Islet precursor cell (in vitro differentiated cells): ENCODE measurements around the gene RPS3.

ENCODE experiments used
- DNase-seq: peaks from one replicate; pipeline ENCODE4 v3.0.0-alpha.2; 2018

Gene RPS3

DNA sequence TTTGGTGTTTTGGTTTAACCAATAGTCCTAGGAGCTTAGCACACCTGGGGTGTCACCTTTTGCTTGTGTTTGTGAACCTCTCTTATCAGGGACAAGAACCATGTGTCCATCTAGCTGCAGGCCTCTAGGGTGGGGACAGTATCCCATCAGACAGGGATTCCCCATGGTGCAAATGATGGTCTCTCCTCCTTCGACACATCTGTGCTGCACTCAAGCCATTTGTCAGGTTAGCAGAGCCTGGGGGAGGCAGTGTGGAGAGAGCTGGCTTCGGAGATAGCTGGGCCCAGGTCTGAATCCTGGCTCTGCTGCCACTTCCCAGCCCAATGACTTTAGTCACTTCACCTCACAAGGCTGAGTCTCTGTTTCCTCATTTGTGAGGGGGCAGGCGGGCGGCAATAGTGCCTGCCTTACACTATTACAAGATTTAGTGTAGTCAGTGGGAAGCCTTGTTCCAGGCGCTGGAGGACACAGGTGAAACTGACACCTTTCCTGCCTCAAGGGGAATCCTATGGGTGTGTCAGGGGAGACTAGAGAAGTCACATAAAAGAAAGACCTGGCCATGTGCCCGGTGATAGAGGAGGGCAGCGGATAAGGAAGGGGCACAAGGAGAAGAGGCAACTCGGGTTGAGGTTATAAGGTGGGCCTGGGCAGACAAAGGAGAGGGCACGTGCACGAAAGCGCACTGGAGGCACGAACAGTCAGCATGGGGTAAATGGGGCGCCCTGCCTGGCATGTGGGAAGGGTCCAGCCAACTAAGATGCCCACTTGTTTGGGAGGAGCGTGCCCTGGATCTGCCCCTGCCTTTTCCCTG is 21.1 kb downstream of the RPS3 start:
- no peak for DNase-seq

GRCh38 chr11:75421035-75421602 is 21.8 kb downstream of the RPS3 start:
- DNase-seq, result no peak

DNA sequence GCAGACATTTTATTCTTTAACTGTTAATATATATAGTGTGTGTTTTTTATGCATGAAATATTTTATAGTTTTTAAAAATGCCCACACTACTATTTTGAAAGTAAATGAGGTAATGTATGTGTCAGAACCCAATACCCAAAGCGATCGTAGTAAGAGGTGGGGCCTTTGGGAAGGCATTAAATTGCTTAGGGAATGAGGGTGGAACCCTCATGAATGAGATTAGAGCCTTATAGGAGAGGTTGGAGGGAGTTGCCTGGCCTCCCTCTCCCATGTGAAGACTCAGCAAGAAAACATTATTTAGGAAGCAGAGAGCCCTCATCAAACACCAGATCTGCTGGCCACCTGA is 22.6 kb downstream of the RPS3 start:
- no peak for DNase-seq

- DNase-seq, result no peak
Observed at GRCh38 chr11:75422248-75423231, 23.2 kb downstream of the RPS3 start.

GRCh38 chr11:75423721-75424120 is 24.4 kb downstream of the RPS3 start:
- no peak for DNase-seq

GRCh38 chr11:75424396-75424795 is 25.1 kb downstream of the RPS3 start:
- DNase-seq, result no peak

DNA sequence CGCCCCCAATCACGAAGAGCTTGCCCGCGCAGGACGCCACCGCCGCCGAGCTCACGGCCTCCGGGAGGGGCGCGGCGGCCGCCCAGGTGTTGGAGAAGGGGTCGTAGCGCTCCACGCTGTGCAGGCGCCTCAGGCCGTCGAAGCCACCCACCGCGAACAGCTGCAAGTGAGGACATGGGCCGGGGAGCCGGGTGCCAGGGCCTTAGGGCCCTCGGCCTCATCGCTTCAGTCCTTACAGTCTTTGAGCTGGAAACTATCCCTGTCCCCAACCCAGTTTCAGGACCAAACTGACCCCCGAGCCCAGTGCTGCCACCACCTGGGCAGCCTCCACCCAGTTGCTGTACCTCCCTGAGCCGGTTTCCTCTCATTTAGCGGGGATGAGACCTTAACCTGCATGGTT is 26.1 kb downstream of the RPS3 start:
- DNase-seq, result peak; percentile 85

DNA sequence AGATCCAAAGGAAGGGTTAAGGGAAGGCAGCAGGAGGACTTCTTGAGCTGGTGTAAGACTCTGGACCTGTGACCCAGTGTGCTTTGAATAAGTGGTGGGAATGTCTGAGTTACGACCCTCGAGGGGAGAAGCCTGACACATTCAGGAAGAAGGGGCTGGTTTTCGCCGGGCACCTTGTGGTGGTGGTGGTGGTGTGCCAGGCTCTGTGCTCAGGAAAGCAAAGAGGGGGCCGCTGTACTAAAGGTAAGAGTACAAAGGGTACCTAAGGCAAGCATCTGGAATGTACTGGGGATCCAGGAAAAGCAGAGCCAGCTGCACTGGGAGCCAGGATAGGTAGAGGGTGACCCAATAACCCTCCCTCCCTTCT is 27.4 kb downstream of the RPS3 start:
- no peak for DNase-seq

GRCh38 chr11:75427181-75427580 is 27.9 kb downstream of the RPS3 start:
- DNase-seq, result no peak

DNA sequence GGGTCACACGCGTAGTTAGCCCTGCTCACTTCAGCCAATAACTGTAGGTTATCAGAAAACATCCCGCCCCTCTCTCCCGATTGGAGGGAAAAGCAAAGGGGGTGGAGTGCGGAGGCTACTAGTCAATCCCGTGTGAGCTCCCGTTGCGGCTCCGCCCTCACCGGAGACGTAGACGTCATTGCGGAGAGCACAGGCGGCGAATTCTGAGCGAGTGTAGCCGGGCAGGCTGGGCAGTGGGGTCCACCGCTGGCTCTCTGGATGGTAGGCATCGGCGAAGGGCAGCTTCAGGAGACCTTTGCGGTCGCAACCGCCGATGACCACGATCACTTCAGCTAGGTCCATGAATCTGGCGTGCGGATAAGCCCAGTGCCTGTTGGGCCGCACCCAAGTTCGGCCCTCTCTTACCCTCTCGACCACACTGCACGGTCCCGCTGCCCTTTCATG is 29.0 kb downstream of the RPS3 start:
- DNase-seq, result no peak

DNA sequence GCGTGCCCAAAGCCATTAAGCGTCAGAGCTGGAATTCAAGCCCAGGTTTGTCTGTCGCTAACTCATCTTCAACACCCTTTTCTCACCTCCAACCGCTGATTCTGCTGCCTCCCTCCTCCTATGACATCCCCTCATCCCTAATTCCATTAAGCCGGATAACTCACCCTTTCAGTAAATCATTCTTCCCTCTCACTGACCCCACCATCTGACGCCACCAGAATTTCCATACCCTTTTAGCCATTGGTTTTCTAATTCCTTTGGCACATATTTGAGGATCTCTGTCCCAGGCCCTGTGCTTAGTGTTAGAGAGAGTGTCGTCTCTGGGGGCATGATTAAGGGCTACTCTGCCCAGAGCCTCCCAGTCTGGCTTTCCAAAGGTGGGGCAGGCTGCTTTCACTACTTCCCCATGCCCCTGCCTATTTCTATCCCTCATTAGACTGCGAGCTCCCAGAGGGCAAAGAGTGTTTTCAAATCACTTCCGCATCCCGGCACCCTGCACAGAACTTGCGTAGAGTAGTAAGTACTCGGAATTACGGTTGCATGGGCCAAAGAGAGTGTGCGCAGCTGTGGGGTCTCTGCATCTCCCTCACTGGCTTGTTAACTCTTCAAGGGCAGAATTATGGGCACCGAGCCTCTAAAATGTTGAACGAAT is 29.8 kb downstream of the RPS3 start:
- DNase-seq, result no peak

GRCh38 chr11:75429641-75429901 is 30.3 kb downstream of the RPS3 start:
- no peak for DNase-seq

DNA sequence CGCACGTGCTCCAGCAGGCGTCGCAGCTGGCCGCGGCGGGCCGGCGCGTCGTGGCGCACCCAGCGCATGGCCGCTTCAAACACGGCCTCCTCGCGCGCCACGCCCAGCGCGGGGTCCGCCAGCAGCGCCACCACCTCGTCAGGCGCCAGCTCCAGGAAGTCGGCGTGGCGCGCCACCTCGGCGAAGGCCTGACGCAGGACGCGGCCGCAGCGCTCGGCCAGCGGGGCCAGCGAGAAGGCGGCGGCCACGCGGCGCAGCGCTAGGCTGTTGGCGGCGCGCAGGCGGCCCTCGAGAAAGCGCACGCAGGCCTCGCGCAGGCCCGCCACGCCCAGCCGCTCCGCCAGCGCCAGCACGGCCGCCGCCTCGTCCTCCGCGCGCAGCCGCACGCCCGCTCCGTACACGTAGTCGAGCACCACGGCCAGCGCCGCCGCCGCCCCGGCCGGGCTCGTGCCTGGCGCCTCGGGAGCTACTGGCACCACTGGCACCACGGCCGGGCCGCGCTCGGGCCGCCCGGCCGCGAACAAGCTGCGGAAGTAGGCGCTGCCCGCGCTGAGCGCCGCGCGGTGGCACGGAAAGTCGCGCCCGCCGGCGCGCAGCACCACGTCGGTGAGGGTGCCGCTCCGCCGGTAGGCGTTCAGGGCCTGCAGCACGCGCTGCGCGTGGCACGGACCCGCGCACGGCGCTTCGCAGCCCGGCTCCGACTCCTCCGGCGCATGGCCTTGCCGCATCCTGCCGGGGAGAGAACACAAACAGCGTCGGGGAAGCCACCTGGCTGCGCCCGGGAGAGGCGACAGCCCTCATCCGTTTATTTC is 30.8 kb downstream of the RPS3 start:
- peak; percentile 80 for DNase-seq

- no peak for DNase-seq
Observed at GRCh38 chr11:75430714-75431532, 31.6 kb downstream of the RPS3 start.

DNA sequence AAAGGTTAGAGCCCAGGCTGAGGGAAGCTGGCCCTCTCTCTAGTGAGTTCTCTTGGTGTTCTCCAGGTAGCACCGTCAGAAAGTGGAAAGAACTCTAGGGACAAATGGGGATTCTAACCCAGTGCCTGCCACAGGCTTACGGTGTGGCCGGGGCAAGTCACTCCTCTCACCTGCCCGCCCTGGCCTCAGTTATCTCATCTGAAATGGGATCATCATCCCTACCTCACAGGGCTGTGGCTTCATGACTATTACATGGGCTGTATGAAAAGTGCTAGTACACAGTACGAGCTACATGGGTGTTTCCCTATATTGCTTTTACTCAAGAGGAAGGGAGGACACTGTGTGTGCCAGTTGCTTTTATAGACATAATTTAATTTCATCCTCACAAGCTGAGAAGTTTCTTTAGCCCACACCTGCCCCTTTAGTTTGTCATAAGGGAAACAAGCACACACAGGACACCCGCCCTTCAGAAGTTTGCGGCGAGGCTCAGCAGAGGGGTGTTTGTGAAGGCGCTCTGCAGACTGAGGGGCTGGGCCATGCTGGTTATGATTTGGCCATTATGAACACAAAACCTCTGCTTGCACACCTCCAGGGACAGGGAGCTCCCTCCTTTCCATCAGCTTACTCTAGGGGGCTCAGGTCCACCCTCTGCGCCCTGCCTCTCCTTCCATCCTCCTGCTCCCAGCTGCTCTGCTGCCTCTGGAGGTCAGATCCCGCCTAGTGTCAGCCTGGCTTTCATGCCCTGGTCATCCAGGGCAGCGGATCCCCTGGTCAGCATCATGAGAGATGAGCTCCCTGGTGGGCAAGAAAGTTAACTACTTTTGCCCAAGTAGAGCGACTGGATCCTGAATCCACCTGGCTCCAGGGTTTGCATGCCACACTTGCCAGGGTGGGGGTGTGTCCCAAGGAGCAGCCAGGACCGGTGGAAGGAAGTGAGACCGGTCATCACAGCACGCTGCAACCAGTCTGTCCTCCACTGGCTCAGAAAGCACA is 32.5 kb downstream of the RPS3 start:
- DNase-seq, result no peak

DNA sequence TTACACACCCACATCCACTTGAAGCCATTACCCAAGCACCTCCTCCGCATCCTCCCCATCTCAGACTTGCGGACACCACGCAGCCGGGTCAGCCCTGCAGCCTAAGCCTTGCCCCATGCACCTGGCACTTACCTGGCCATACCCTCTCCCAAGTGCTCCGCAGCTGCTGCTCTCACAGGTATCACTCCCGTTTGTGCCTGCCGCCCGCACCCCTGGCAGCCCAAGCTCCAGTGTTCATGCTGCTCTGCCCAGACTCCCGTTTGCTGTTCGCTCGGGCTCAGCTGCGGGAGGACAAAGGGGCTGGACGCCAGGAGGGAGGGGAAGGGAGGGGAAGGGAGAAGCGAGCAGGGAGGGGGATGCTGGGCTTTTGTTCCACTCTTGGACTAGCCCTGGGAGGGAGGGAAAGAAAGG is 33.6 kb downstream of the RPS3 start, which contains the start of gene KLHL35:
Gene KLHL35 (minus strand): TSS at position 293 of the 411 bp plus-strand sequence. CDS start 2,574 bp downstream, outside the sequence.
- DNase-seq, result no peak

- no peak for DNase-seq
Observed at GRCh38 chr11:75433443-75433842, 34.1 kb downstream of the RPS3 start.

DNA sequence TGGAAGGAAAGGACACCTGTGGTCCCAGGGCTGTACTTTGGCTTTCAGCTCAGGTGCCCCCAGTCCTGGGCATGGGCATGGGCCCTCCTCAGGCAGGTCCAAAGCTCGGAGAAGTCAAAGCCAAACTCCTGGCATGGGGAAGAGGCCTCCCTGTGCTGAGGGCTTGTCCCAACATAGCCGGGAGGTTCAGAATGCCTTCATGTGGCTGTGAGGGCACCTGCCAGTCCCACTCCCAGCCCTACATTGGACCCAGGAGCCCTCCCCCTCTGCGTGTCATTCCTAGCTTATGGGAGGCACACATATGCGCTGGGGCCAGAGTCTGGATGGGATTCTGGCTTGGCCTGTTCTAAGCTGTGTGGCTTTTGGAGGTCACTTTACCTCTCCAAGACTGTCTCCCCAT is 34.7 kb downstream of the RPS3 start:
- no peak for DNase-seq

- DNase-seq, result no peak
Observed at GRCh38 chr11:75434886-75435570, 35.7 kb downstream of the RPS3 start.

- no peak for DNase-seq
Observed at GRCh38 chr11:75435571-75435925, 36.2 kb downstream of the RPS3 start.
